GM19193 (cell line): ENCODE results near the gene SH3BP4.

Experiments used
- POLR2A ChIP-seq: IDR thresholded peaks from 4 replicates; pipeline ENCODE4 v1.6.1; 2011; ENCODE audit not compliant: insufficient read depth, insufficient read length; ENCODE audit errors: extremely low read depth

SH3BP4 gene

GRCh38 chr2:234969306-234970098 is 17.7 kb downstream of the SH3BP4 start:
- TF ChIP-seq POLR2A: no peak

DNA sequence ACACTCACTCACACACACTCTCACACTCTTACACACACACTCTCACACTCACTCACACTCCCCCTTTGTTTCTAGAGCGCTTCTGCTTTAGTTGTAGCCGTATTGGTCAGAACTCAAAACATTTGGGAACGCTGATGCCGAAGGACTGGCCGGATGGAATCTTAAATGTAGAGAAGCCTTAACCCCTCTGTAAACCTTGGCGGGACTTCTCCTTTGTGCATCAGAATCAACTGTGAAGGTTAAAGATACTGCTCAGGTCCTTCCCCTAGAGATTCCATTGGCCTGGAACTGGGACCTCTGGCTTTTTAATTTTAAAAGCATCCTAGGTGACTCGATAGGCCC is 18.3 kb downstream of the SH3BP4 start:
- no peak for TF ChIP-seq POLR2A

DNA sequence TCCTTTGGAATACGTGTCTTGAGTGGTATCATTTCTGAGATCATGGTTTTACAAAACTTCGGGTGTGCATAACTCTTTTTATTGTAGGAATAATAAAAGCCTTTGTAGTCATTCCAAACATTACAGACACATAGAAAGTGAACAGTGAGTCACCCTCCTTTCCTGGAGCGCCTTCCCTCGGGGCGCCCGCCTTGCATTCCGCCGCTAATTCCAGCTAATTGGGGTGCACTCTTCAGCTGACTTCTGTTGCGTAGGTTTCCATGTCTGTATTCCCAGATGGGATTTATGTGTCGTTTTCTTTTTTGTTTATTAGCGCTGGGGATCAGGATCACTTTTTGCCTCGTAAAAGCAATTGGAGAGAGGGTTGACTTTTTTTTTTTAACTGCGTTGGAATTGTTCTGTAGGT is 18.7 kb downstream of the SH3BP4 start:
- TF ChIP-seq POLR2A: no peak

GRCh38 chr2:234971496-234971895 is 19.7 kb downstream of the SH3BP4 start:
- no peak for TF ChIP-seq POLR2A

- no peak for TF ChIP-seq POLR2A
Measured at GRCh38 chr2:234973008-234973407, 21.2 kb downstream of the SH3BP4 start.

GRCh38 chr2:234974501-234975385 is 22.9 kb downstream of the SH3BP4 start:
- TF ChIP-seq POLR2A: no peak

DNA sequence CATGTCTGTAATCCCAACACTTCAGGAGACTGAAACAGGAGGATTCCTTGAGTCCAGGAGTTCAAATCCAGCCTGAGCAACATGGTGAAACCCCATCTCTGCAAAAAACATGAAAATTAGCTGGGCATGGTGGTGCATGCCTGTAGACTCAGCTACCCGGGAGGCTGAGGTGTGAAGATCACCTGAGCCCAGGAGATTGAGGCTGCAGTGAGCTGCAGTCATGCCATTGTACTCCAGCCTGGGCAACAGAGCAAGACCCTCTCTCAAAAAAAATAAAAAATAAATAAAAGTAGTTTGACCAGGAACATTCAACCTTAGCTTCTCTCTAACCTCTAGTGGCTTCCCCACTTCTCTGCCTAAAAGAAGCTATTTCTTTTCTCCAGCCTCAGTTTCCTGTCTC is 23.8 kb downstream of the SH3BP4 start:
- TF ChIP-seq POLR2A: no peak

- no peak for TF ChIP-seq POLR2A
Measured at GRCh38 chr2:234976479-234977227, 24.8 kb downstream of the SH3BP4 start.

GRCh38 chr2:234977228-234977679 is 25.4 kb downstream of the SH3BP4 start:
- TF ChIP-seq POLR2A: no peak

DNA sequence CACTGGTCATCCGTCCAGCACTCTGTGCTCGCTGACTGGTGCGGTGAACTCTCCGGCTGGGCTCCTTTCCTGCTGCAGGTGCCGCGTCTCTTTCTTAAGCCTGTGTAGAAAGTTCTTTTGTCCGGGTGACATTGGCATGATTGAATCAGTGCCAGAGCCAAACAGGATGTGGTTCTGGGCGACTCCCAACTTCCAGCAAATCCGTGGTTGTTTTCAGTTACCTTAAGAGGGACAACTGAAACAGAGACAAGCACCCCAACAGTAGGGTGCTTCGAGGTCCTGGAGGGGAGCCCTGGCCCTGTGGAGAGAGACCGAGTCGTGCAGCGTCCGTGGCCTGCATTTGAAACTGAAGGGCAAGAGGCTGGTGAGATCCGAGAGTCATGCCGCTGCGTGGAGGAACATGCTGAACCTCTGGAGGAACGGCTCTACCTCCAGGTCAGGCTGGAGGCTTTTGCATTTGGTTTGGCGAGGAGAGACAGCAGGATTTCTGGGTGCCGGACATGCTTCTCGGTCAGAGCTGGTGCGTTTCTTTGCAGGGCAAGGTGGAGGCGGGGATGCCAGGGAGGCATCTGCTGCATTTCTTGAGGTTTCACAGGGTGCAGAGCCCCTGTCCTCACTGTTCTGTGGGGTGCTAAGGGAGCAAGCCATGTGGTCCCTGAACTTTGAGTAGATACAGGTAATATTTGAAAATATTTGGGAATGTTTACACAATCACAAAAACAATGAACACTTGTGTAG is 26.8 kb downstream of the SH3BP4 start:
- no peak for TF ChIP-seq POLR2A

GRCh38 chr2:234979204-234980167 is 27.7 kb downstream of the SH3BP4 start:
- TF ChIP-seq POLR2A: no peak

GRCh38 chr2:234980451-234981187 is 28.8 kb downstream of the SH3BP4 start:
- TF ChIP-seq POLR2A: no peak

GRCh38 chr2:234981197-234982095 is 29.6 kb downstream of the SH3BP4 start:
- TF ChIP-seq POLR2A: no peak
